Stimulated activated CD4-positive, alpha-beta T cell treated with anti-CD3 and anti-CD28 coated beads, Interleukin-4, amount 100 ng/mL, for 48 hours (primary cell): ENCODE measurements around the gene CISTR.
"Not testable (repeated sequence)": the region's sequence is repeated elsewhere in the genome, so short reads cannot be mapped to it uniquely, and the experiment has no call there.

ENCODE experiments used
- DNase-seq, 2 donors: peaks; one replicate each; pipeline ENCODE4 v3.0.0-alpha.2; 2020; ENCODE audit warnings: low read depth in 2 of 2

Gene CISTR

GRCh38 chr12:53762793-53763192 is 11.0 kb upstream of the CISTR start:
- DNase-seq: not testable (repeated sequence)

GRCh38 chr12:53761306-53761705 is 9.5 kb upstream of the CISTR start:
- DNase-seq: no peak

- DNase-seq: no peak
Observed at GRCh38 chr12:53759261-53759660, 7.5 kb upstream of the CISTR start.

GRCh38 chr12:53758730-53759103 is 6.9 kb upstream of the CISTR start:
- no peak for DNase-seq

GRCh38 chr12:53758081-53758729 is 6.4 kb upstream of the CISTR start:
- DNase-seq: no peak

GRCh38 chr12:53757101-53757770 is 5.5 kb upstream of the CISTR start:
- peak; percentile 78 to 86 for DNase-seq

- no peak for DNase-seq
Observed at GRCh38 chr12:53756300-53757100, 4.7 kb upstream of the CISTR start.

- no peak for DNase-seq
Observed at GRCh38 chr12:53755893-53756292, 4.1 kb upstream of the CISTR start.

GRCh38 chr12:53755451-53755891 is 3.7 kb upstream of the CISTR start:
- no peak for DNase-seq

- no peak for DNase-seq
Observed at GRCh38 chr12:53754633-53755264, 3.0 kb upstream of the CISTR start.

GRCh38 chr12:53754188-53754585 is 2.4 kb upstream of the CISTR start:
- DNase-seq: no peak

GRCh38 chr12:53752621-53753020 is 842 bp upstream of the CISTR start:
- DNase-seq: no peak

- DNase-seq: no peak
Observed at GRCh38 chr12:53752192-53752601, 418 bp upstream of the CISTR start.

GRCh38 chr12:53750812-53751335 is 905 bp downstream of the CISTR start:
- DNase-seq: no peak

GRCh38 chr12:53749986-53750811 is 1.6 kb downstream of the CISTR start:
- no peak for DNase-seq

- DNase-seq: no peak
Observed at GRCh38 chr12:53748072-53748840, 3.5 kb downstream of the CISTR start.

- no peak for DNase-seq
Observed at GRCh38 chr12:53747095-53747494, 4.7 kb downstream of the CISTR start.

- DNase-seq: peak; percentile 81 to 84
Observed at GRCh38 chr12:53746592-53747092, 5.1 kb downstream of the CISTR start.

- DNase-seq: no peak
Observed at GRCh38 chr12:53744751-53745150, 7.0 kb downstream of the CISTR start.

GRCh38 chr12:53744130-53744441 is 7.7 kb downstream of the CISTR start:
- DNase-seq: no peak
